ENCODE measurements around the gene SFI1. TPM values are rescaled to one million over a fixed set of nuclear protein-coding genes. Genes with fewer than 3 reads are reported as not detected.

SFI1 gene
- total and polyA plus RNA-seq, 2 of the 4 experiments (the other 2 are of a cell fraction) = 9.9 to 12.0 TPM

- CTCF ChIA-PET = no interaction called here
- no peak for ATAC-seq (ENCODE audit: low read depth)
- H3K27ac ChIP-seq (ENCODE audit: insufficient read depth, low read length) = no peak overlapping the region
These were observed 119.1 kb downstream of the SFI1 start for GRCh38 chr22:31615491-31615860.

More at GRCh38 chr22:31615491-31615860, 119.1 kb downstream of the SFI1 start:
- H3K4me3 ChIP-seq (ENCODE audit: insufficient read depth, low read depth, low read length) = no peak overlapping the region
- WGBS, 2 experiments (ENCODE audit: extremely low coverage in 2 of 2, insufficient read length in 1 of 2) = 88% methylated on average over 3 of the region's 4 CpGs; no CpG with 5 or more reads in 1 of the 2 experiments
- H3K4me1 ChIP-seq (ENCODE audit: control insufficient read depth, insufficient read depth, low read length) = peaks cover 9% of the 10 kb centered on the region
- no TSS peak for BruUV-seq (replicated peaks)
- H3K4me2 ChIP-seq (ENCODE audit: low read depth, low read length) = no peak overlapping the region
- no peak overlapping the region for H2BK5ac ChIP-seq (ENCODE audit: low read depth, low read length, poor library complexity, severe bottlenecking)
- H3K56ac ChIP-seq (ENCODE audit: extremely low read depth, insufficient read depth, low read length) = no peak overlapping the region
- peaks cover 3% of the 10 kb centered on the region; the same call in 1 of the 2 replicates for H3K9me1 ChIP-seq (ENCODE audit: insufficient read depth, low read length)
- no peak overlapping the region for H2AK5ac ChIP-seq (ENCODE audit: low read depth, low read length)
- no peak overlapping the region for H2BK15ac ChIP-seq (ENCODE audit: low read depth, low read length)
- POLR2A ChIA-PET (ENCODE audit: unreplicated experiment) = interaction anchor here (0.6 kb wide), 1 partner anchor 81 kb away, joined by 16 read pairs; no protein-coding TSS in a partner anchor
- H2AFZ ChIP-seq (replicated peaks; ENCODE audit: low read length, poor library complexity) = no peak overlapping the region
- no peak overlapping the region for H2AK9ac ChIP-seq (replicated peaks; ENCODE audit: low read depth, low read length, poor library complexity)
- no peak for DNase-seq
- no peak overlapping the region for H3K18ac ChIP-seq (ENCODE audit: low read depth, low read length)
- no peak overlapping the region for H3K23ac ChIP-seq (ENCODE audit: low read depth, low read length)
- H3K14ac ChIP-seq (replicated peaks; ENCODE audit: low read depth, low read length) = no peak overlapping the region
- in situ Hi-C loops (cut with MboI; ENCODE audit: low sequenced_read_pairs) = no loop called here
- no peaks in the 10 kb centered on the region for H3K9me3 ChIP-seq (ENCODE audit: control insufficient read depth, insufficient read depth, low read length)
- H2BK120ac ChIP-seq (ENCODE audit: low read depth, low read length) = no peak overlapping the region
- H4K5ac ChIP-seq (ENCODE audit: low read depth, low read length) = no peak overlapping the region
- intact Hi-C loops (cut with micrococcal nuclease) = no loop called here
- dilution Hi-C loops (cut with HindIII; ENCODE audit: low sequenced_read_pairs, unreplicated experiment) = no loop called here
- peaks cover 0 to 7% of the 10 kb centered on the region in 2 experiments; a peak in 1 of 4 replicates for H3K79me1 ChIP-seq (ENCODE audit: low read depth in 1 of 2, low read length in 2 of 2)
- H2BK20ac ChIP-seq (ENCODE audit: low read depth, low read length) = no peak overlapping the region
- H4K20me1 ChIP-seq (ENCODE audit: insufficient read depth, low read length) = peaks cover 19% of the 10 kb centered on the region
- peaks cover 31% of the 10 kb centered on the region for H3K36me3 ChIP-seq (ENCODE audit: control insufficient read depth, insufficient read depth, low read length)
- no peak overlapping the region for H3K4ac ChIP-seq (ENCODE audit: low read depth, low read length)
- TF ChIP-seq RAD21 (IDR thresholded peaks at IDR 0.05; ENCODE audit: low read length) (no peak), SMC3 (IDR thresholded peaks at IDR 0.05; ENCODE audit: low read depth, low read length) (no peak), NFE2L2 (IDR thresholded peaks at IDR 0.05; ENCODE audit: low read depth, low read length) (no peak), FOS (IDR thresholded peaks at IDR 0.05; ENCODE audit: low read depth, low read length) (no peak), MAZ (IDR thresholded peaks at IDR 0.05; ENCODE audit: borderline replicate concordance, low read depth, low read length) (no peak), CEBPB (IDR thresholded peaks at IDR 0.05; ENCODE audit: low read depth, low read length) (no peak), MAFK (IDR thresholded peaks at IDR 0.05; ENCODE audit: low read depth, low read length) (no peak), RFX5 (IDR thresholded peaks at IDR 0.05; ENCODE audit: low read depth, low read length) (no peak), ELK1 (IDR thresholded peaks at IDR 0.05; ENCODE audit: borderline replicate concordance, low read depth, low read length) (no peak), MXI1 (IDR thresholded peaks at IDR 0.05; ENCODE audit: borderline replicate concordance, low read depth, low read length) (no peak), POLR2A (IDR thresholded peaks at IDR 0.05; ENCODE audit: low read depth, low read length) (no peak), CHD1 (IDR thresholded peaks at IDR 0.05; ENCODE audit: low read depth, low read length) (no peak), RCOR1 (IDR thresholded peaks at IDR 0.05; ENCODE audit: insufficient replicate concordance, low read length) (no peak), BHLHE40 (IDR thresholded peaks at IDR 0.05; ENCODE audit: low read depth, low read length) (no peak)
- TF ChIP-seq, protein P1, sequence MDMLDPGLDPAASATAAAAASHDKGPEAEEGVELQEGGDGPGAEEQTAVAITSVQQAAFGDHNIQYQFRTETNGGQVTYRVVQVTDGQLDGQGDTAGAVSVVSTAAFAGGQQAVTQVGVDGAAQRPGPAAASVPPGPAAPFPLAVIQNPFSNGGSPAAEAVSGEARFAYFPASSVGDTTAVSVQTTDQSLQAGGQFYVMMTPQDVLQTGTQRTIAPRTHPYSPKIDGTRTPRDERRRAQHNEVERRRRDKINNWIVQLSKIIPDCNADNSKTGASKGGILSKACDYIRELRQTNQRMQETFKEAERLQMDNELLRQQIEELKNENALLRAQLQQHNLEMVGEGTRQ (IDR thresholded peaks at IDR 0.05; ENCODE audit: low read depth, low read length) = no peak
- TF ChIP-seq, protein P2, sequence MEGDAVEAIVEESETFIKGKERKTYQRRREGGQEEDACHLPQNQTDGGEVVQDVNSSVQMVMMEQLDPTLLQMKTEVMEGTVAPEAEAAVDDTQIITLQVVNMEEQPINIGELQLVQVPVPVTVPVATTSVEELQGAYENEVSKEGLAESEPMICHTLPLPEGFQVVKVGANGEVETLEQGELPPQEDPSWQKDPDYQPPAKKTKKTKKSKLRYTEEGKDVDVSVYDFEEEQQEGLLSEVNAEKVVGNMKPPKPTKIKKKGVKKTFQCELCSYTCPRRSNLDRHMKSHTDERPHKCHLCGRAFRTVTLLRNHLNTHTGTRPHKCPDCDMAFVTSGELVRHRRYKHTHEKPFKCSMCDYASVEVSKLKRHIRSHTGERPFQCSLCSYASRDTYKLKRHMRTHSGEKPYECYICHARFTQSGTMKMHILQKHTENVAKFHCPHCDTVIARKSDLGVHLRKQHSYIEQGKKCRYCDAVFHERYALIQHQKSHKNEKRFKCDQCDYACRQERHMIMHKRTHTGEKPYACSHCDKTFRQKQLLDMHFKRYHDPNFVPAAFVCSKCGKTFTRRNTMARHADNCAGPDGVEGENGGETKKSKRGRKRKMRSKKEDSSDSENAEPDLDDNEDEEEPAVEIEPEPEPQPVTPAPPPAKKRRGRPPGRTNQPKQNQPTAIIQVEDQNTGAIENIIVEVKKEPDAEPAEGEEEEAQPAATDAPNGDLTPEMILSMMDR (conservative IDR thresholded peaks at IDR 0.05; ENCODE audit: low read depth, low read length) = no peak
- no peaks in the 10 kb centered on the region for H3K27me3 ChIP-seq (ENCODE audit: control insufficient read depth, insufficient read depth, low read length)
- H3K9ac ChIP-seq (ENCODE audit: low read depth, low read length) = no peak overlapping the region
- no peak overlapping the region for H4K91ac ChIP-seq (ENCODE audit: insufficient read depth, low read depth, low read length)
- no peak overlapping the region for H4K8ac ChIP-seq (ENCODE audit: low read depth in 2 of 2, low read length in 2 of 2)

Data from IMR-90 (cell line).